Cardiac septum (tissue), 1 donor: Measurements from ENCODE around the gene MPRIP. TPM values are rescaled to one million over a fixed set of nuclear protein-coding genes. Genes with fewer than 3 reads are reported as not detected.

Experiments used
- DNase-seq: peaks from one replicate; pipeline ENCODE4 v3.0.0-alpha.2; 2020; ENCODE audit warnings: low spot score
- intact Hi-C: fragments of 100-400 bp; cut with DNase I; formaldehyde crosslinking; loops from one replicate; pipeline ENCODE4 v1.14.0; 2022
- total RNA-seq: library from RNA; stranded (reverse); fragmentation: NEBNext Ultra II Directional; extraction: Animal tissue kit (Norgen Biotek cat#: 25700); gene quantifications from one replicate; pipeline ENCODE4 v1.2.1, GENCODE V29; 2021
- donor health status: DM: no; HTN: no; CAD: no.

Gene MPRIP
- total RNA-seq, 1 donor from 2014 or later: 554 TPM

DNA sequence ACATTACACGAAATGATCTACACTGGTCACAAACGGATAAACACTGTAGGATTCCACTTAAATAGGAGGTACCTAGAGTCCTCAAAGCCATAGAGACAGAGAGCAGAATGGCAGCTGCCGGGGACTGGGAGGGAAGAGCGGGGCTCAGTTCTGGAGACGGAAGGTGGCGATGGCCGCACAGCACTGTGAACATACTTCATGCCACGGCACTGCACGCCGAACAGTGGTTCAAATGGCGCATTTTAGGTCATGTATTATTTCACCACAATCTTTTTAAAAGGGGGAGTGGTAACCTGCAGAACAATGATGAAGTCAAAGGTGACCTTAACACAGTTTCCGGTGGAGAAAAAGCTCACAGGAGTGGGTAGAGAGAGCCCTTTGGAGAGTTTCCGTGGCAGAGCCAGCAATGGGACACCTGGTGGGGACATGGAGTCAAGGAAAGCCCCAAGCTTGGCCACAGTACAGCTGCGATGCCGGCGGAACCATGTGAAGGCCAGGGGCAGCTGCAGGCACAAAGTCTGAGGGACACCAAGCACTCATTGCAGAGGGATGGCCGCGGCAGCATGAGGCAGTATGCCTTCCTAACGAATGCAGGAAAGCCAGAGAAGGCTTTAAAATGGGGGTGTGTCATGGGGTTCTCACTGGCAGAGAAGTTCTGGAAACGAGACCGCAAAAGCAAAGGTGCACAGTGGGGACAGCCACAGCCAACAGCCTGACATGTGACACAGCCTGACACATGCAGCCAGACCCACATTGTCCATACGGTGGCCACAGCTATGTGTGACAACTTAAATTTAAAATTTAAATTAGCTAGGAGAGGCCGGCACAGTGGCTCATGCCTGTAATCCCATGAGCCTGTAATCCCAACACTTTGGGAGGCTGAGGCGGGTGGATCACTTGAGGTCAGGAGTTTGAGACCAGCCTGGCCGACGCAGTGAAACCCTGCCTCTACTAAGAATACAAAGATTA is 187.4 kb downstream of the MPRIP start:
- no peak for DNase-seq
- intact Hi-C loops: loop anchor here (10.0 kb wide), 1 partner anchor 695 kb away; no protein-coding TSS in a partner anchor

GRCh38 chr17:17231621-17232302 is 189.5 kb downstream of the MPRIP start:
- no peak for DNase-seq
- intact Hi-C loops: loop anchor here (10.0 kb wide), 1 partner anchor 697 kb away; no protein-coding TSS in a partner anchor

- DNase-seq: no peak
- intact Hi-C loops: loop anchor here (10.0 kb wide), 1 partner anchor 697 kb away; no protein-coding TSS in a partner anchor
Observed at GRCh38 chr17:17232303-17232621, 190.0 kb downstream of the MPRIP start.

GRCh38 chr17:17235212-17236174 is 193.2 kb downstream of the MPRIP start:
- intact Hi-C loops: loop anchor here (2.0 to 10.0 kb wide), 3 partner anchors 83 to 701 kb away; no protein-coding TSS in a partner anchor
- no peak for DNase-seq

- no peak for DNase-seq
- intact Hi-C loops: loop anchor here (2.0 to 10.0 kb wide), 3 partner anchors 84 to 702 kb away; no protein-coding TSS in a partner anchor
Observed at GRCh38 chr17:17236295-17237025, 194.2 kb downstream of the MPRIP start.

DNA sequence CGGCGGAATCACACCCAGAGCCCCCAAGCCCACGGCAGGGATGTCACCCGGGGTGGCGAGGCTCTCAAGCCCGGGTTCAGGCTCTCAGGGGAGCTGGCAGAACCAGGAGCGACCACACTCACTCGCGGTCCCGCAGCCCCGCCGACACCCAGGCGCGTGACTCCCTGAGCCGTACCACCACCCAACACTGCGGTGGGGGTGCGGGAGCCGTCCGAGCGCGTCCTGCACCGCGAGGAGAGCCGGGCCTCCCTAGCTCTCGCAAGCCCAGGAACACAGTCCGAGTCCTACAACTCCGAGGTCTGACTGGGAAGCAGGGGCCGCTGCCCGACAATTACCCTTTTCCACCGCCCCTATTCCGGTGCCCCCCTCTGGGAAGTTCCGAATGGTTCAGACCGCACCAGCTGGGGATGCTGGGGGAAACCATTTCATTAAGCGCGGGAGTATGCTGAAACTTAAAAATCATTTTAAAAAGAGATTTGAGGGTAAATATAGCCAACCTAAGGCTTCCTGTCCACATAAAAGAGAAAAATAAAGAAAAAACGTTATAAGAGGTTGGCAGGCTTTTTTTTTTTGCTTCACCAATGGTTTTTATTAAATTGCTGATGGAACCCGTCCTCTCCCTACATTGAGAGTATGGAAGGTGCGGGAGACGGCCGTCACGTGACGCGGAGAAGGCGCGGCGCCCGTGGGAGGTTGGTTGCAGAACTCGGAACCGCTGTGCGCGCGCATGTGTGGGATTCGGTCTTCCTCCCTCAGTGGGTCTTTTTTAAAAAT is 195.0 kb downstream of the MPRIP start, which contains the start of gene FLCN:
Gene FLCN, minus strand, starts transcription at position 143 of the 774 bp plus-strand sequence. CDS start 9,031 bp downstream, outside the sequence.
- intact Hi-C loops: loop anchor here (2.0 to 10.0 kb wide), 3 partner anchors 85 to 702 kb away; no protein-coding TSS in a partner anchor
- DNase-seq: peak; percentile 97

GRCh38 chr17:17239832-17240231 is 197.6 kb downstream of the MPRIP start:
- no peak for DNase-seq
- intact Hi-C loops: loop anchor here (5.0 to 10.0 kb wide), 2 partner anchors 88 to 705 kb away; no protein-coding TSS in a partner anchor

- intact Hi-C loops: no loop called here
- DNase-seq: peak; percentile 26
Observed at GRCh38 chr17:17241656-17242055, 199.4 kb downstream of the MPRIP start.

DNA sequence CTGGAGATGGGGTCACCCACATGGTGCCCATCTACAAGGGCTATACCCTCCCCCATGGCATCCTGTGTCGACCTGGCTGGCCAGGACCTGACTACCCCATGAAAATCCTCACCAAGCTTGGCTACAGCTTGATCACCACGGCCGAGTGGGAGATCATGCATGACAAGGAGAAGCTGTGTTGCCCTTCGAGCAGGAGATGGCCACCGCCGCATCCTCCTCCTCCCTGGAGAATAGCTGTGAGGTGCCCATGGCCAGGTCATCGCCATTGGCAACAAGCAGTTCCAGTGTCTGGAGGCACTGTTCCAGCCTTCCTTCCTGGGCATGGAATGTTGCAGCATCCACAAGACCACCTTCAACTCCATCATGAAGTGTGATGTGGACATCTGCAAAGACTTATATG is 200.0 kb downstream of the MPRIP start:
- intact Hi-C loops: no loop called here
- peak; percentile 57 for DNase-seq

Other genes with a start within 250 kb of the MPRIP start
- not detected for gene TNFRSF13B, start 70.3 kb upstream of the MPRIP start, total RNA-seq
- gene PLD6, start 163.9 kb downstream of the MPRIP start, total RNA-seq: 1.4 TPM
- gene FLCN, start 194.7 kb downstream of the MPRIP start, total RNA-seq: 36.1 TPM
- 64.0 TPM for gene COPS3, start 238.8 kb downstream of the MPRIP start, total RNA-seq